ENCODE results near the gene ARHGEF1.

DNA sequence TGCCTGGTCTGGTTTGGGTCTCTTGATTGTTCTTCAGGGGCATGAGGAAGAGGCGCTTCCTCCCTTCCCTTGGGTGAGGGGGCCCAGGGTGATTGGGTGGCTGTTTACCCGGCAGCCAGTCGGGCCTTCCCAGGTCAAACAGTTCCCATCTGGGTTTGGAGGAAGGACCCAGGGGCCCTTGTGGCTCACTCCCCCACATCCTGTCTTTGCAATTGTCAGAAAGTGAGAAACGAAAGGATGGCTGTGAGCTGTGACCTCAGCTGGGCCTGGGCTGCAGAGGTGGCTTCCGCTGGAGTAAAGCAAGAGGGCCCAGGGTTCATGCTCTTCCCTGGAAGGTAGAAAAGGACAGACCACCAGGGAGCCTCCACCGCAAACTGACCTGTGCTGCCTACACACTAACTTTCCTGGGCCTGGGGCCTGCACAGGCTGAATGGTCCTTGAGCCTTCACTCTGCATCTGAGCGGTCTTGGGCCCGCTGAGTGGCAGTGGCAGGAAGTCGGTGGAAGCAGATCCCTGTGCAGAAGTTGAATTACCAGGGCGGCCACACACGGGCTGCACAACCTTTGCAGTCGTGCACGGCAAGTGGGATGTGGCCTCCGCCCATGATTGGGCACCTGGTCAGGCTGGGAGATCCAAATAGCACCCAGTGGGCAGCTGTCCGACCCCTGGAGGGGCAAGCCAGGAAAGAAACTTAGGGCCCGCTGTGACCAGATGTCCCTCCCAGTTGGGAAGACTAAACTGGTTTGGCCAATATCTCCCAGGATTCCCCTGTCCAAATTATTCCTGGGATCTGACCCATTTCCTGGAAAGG lies 11.2 kb upstream of the ARHGEF1 start:
- TF ChIP-seq CTCF (IDR thresholded peaks at IDR 0.05) (no peak), POLR2A (IDR thresholded peaks at IDR 0.05) (no peak)

Measured in testis (tissue), 2 donors.